Activated T-helper 1 cell treated with anti-CD3 and anti-CD28 coated beads, Interleukin-2, amount 50 U/mL, for 16 hours (primary cell): Measurements from ENCODE around the gene BTBD18.
A peak's percentile ranks its signal among the peaks of the same experiment; 100 is the strongest.
"Not testable (repeated sequence)": the region's sequence is repeated elsewhere in the genome, so short reads cannot be mapped to it uniquely, and the experiment has no call there.

Experiments used
- DNase-seq, 2 donors: peaks; one replicate each; pipeline ENCODE4 v3.0.0-alpha.2; 2020; ENCODE audit warnings: low read depth in 1 of 2, low spot score in 1 of 2

The BTBD18 gene

DNA sequence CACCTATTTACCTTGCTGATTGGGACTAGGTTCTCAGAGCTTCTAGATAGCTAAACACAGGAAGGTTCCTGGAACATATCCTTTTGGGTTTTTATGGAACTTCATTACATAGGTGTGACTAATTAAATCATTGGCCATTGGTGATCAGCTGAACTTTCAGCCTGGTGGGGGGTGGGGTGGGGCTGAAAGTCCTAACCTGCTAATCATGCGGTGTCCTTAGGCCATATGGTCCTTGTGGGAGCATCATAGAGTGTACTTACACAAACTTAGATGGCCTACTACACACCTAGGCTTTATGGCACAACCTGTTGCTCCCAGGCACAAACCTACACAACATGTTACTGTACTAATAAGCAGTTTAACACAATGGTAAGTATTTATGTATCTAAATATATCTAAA lies 19.0 kb downstream of the BTBD18 start:
- DNase-seq = no peak

DNA sequence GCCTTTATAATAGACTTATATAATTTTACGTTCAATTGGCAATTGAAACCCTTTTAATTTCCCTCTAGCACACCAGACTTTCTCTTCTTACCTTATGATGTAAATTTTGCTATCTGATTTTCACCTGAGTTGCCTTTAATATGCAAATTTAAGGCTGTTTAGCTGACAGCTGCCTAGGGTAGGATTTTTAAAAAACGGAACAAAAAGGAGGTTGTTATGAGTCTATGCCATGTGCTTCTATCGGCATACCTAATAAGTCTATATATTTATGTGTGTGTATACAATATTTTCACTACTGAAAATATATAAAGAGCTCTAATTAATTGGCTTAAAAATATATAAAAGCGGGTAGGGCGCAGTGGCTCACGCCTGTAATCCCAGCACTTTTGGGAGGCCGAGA lies 22.1 kb downstream of the BTBD18 start:
- no peak for DNase-seq

DNA sequence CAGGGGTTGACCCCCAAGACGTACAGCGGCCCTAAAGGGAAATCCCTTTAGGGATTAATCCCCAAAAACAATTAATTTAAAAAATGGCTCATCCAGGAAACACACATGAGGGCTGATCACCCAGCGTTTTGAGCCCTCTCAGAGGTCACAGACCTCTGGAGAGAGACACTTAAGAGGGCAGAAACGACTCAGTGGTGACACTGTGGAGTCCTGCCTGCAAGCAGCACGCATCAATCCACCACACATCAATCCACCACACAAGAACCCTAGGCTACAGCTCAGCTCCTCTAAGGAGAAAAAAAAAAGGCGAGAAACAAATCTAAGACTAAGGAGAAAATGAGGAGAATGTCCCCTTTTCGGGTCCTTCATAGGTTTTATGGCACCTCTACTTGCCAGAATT lies 22.8 kb downstream of the BTBD18 start:
- no peak for DNase-seq

DNA sequence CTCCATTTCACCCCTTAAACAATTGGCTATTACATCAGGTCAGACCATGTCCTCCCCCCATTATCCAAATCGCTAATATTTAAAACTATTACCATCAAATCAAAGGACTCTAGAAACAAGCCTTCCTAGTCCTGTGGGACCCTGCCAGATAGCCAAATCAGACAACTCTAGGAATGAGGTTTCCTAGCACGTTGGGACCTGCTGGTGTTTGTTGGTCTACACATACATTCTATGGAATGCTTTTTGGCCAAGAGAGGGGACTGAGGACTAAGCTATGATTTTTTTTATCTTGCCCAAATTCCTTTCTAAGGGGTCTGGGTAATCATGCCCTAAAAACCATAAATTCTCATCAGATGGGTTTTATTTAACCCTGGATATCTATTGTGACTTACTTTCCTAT lies 24.4 kb downstream of the BTBD18 start:
- DNase-seq = no peak

DNA sequence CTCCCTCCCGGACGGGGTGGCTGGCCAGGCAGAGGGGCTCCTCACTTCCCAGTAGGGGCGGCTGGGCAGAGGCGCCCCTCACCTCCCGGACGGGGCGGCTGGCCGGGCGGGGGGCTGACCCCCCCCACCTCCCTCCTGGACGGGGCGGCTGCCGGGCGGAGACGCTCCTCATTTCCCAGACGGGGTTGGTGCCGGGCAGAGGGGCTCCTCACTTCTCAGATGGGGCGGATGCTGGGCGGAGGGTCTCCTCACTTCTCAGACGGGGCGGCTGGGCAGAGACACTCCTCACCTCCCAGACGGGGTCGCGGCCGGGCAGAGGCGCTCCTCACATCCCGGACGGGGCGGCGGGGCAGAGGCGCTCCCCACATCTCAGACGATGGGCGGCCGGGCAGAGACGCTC lies 34.9 kb downstream of the BTBD18 start:
- not testable (repeated sequence) for DNase-seq

DNA sequence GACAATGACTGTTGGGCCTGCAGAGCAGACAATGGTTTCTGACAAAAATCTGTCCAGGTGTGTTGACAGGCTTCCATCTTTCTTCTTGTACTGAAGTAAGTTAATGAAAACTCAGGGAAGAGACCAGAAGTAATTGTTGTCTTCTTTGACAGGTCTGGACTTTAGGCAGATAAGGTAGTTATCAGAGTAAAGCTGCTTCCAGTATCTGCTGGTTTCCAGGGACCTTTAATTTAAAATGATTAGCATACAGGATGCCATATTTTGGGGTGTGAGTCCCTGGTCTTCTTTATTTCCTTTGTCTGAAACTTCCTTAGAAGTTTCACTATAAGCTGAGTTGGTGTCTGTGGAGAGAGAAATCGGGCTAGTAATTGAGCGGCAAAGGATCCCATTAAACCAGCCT lies 37.8 kb downstream of the BTBD18 start:
- DNase-seq = no peak

DNA sequence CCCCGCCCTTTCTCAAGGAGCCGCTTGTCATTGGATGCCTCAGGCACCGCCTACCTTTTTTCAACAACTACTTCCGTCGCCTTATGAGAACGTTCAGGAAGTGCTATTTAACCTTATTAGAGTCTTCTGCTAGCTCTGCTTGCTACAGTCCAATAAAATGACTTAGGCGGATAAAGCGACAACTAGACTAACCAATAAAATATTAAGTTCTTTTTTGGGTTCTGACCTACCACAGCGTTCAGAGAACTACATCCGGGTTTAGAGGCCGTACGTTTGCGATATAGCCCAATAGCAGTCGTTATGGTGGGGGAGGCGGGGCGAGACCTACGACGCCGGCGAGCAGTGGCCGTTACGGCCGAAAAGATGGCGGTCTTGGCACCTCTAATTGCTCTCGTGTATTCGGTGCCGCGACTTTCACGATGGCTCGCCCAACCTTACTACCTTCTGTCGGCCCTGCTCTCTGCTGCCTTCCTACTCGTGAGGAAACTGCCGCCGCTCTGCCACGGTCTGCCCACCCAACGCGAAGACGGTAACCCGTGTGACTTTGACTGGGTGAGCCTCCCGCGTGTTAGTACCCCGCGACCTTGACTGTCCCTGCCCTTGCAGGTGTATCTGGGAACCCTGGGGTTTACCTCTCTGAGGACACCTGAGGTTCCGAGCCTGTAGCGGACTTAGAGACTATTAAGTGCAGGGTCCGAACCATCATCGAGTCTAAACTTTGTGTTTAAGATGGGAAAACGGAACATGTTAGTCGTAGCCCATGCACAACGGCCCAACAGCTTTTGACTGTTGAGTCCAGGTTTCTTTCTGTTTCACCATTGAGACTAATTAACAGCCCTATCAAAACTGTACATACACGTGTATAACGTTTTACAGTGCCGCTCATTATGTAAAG lies 39.1 kb downstream of the BTBD18 start, which contains the start of gene TMX2:
TSS of gene TMX2 (plus strand) at position 338 of the 895 bp plus-strand sequence. CDS start at position 364, 26 bp downstream.
- DNase-seq = peak; percentile 76 to 84

DNA sequence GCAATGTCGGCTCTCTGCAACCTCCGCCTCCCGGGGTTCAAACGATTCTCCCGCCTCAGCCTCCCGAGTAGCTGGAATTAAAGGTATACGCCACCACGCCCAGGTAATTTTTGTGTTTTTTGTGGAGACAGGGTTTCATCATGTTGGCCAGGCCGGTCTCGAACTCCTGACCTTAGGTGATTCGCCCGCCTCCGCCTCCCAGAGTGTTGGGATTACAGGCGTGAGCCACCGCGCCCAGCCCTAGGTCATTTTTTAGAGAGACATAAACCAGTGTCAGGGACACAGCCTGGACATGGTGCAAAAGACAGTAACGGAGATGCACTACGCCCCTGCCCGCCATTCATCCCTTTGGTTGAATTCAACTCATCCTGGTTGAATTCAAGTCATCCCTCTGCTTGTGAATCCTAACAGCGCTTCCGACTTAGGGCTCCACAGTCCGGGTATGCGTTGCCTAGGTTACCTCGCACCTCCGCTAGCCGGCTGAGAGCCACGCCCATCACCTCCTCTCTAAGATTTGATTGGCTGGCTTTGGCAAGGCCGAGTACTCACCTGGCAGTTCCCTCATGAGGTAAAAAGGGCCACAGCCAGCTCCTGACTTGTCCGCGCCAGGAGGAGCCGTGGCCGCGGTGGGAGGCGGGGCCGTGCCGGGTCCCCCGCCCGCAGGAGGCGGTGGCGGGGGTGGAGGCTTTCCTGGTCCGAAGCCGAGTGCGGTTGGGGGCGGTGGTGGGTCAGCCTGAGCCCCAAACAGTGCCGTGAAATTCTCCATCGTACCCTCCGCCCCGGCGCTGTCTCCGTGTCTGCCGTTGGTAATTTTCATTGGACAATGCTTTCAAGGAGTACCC lies 40.0 kb downstream of the BTBD18 start, which contains the start of gene MED19:
TSS of gene MED19 (minus strand) at position 802 of the 842 bp plus-strand sequence. CDS start at position 766, 36 bp downstream.
- DNase-seq = peak; percentile 50 to 70

DNA sequence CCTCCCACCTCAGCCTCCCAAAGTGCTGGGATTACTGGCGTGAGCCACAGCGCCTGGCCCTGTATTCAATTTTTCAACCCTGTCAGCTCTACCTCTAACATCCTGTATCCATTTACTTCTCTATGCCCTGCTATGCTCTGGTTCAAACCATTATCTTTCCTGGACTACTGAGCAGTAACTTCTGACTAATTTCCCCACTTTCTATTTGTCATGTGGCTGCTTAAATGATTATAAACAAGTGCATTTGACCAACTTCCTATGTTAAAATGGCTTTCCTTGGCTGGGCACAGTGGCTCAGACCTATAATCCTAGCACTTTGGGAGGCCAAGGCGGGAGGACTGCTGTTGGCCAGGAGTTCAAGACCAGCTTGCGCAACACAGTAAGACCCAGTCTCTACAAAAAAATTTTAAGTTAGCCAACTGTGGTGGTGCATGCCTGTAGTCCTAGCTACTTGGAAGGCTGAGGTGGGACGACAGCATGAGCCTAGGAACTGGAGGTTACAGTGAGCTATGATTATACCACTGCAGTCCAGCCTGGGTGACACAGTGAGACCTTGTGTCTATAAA lies 41.7 kb downstream of the BTBD18 start:
- no peak for DNase-seq

DNA sequence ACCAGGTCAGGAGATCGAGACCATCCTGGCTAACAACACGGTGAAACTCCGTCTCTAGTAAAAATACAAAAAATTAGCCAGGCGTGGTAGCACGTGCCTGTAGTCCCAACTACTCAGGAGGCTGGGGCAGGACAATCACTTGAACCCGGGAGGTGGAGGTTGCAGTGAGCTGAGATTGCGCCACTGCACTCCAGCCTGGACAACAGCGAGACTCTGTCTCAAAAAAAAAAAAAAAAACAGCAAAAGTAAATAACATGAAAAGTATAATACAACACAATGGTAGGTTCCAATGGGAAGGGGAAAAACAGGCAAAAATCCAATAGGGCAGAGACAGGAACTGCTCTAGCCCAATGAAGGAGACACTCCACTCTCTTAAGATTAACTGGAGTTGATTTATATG lies 46.2 kb downstream of the BTBD18 start:
- DNase-seq = not testable (repeated sequence)

DNA sequence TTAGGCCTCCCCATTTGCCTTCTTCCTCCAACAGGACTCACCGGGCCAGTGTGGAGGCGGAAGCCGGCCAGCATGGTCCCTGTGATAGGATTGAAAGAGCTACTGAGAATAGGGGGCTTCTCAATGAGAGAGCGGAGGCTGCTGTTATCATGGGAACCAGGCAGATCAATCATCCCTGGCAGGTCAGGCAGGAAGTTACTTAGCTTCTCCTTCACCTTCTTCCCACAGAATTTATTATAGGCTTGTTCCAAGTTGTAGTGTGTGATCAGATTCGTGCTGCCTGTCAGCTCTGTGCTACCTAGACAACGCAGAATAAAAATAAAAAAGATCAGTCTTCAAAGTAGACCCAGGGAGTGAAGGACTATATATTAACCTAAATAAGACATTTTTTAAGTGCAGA lies 46.7 kb downstream of the BTBD18 start:
- no peak for DNase-seq

DNA sequence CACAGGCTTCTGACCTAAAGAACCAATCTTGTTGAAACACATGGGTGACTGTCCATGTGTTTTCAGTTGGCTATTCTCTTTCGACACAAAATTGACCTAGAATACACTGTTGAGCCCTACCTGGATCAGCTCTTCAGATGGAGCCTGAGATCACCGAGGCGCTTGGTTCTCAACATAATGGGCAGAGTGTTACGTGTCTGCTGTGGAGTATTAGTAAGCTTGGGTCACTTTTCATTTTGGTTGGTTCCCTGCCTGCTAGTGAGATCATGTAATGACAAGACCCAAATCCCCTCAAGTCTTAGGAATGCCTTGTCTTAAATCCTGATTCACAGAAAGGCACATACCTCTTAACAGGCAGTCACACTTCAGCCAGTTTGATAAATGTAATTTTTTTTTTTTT lies 48.3 kb downstream of the BTBD18 start:
- DNase-seq = no peak

DNA sequence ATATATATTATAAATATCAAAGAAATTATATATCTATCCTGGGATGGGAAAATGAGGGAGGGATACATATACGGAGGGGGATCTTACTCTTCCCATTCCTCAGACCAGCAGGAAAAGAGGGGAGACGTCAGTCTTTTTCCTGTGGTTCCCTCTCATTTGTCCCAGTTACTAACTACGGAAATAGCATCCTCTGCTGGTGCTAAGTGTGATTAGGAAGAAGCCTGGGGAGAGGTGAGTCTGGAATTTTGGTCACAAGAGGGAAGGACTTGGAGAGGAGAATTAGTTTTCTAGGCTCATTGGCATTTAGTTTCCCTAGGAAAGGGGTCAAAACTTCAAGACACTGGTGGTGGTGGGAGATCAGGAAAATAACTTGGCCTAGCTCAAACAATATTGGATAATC lies 51.2 kb downstream of the BTBD18 start:
- DNase-seq = no peak

DNA sequence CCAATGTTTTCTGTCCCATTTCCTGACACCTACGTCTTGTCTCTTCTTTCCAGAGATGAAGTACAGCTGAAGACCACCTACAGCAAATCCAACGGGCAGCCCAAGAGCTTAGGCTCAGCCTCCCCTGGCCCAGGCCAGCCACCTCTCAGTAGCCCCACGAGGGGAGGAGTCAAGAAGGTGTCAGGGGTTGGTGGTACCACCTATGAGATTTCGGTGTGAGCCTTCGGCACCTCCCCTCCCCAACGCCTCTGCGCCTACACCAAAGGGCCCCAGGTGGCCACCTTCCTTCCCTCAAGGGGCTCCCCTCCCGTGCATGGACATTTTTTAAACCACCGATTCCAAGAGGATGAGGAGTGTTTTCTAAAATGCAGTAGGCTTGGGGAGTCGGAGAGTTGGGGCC lies 51.8 kb downstream of the BTBD18 start:
- no peak for DNase-seq

DNA sequence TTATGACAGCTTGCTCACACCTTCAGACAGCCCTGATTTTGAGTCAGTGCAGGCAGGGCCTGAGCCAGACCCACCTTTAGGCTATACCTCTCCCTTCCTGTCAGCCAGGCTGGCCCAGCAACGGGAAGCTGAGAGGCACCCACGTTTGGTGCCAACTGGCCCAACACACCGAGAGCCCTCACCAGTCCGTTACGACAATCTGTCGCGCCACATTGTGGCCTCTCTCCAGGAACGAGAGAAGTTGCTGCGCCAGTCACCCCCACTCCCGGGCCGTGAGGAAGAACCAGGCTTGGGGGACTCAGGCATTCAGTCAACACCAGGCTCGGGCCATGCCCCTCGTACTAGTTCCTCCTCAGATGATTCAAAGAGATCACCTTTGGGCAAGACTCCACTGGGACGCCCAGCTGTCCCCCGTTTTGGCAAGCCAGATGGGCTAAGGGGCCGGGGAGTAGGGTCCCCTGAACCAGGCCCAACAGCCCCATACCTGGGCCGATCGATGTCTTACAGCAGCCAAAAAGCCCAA lies 52.7 kb downstream of the BTBD18 start:
- no peak for DNase-seq
